B cell (primary cell): Measurements from ENCODE around the gene ADGRL2. TPM values are rescaled to one million over a fixed set of nuclear protein-coding genes. Genes with fewer than 3 reads are reported as not detected.

Experiments
- ATAC-seq: fragments of 200-7000 bp; cut with Tn5 transposase; one replicate; pipeline ENCODE4 v1.10.0; 2021; ENCODE audit warnings: low read depth, mild to moderate bottlenecking, moderate number of reproducible peaks, moderate library complexity
- CTCF ChIA-PET: fragments of 350-600 bp; sonication (Branson Sonifier 250); formaldehyde crosslinking; loops from one replicate; lab custom pipeline; 2021; ENCODE audit warnings: antibody characterized with exemption, inconsistent platforms; lab: Charles Lee
- POLR2A ChIA-PET: fragments of 350-600 bp; sonication (Branson Sonifier 250); formaldehyde crosslinking; loops from one replicate; lab custom pipeline; 2021; ENCODE audit warnings: antibody characterized with exemption; lab: Charles Lee
- DNase-seq: peaks from one replicate; pipeline ENCODE4 v3.0.0; 2013
- H2AFZ ChIP-seq: 2 replicates; pipeline ENCODE4 v1.6.1; 2012; ENCODE audit warnings: mild to moderate bottlenecking, low read depth, low read length; ENCODE audit not compliant: insufficient read depth, poor library complexity, severe bottlenecking
- H3K27ac ChIP-seq, 2 donors: 1 replicate in 1 of 2; 2 replicates in 1 of 2; pipeline ENCODE4 v1.5.1; 2012 to 2013; ENCODE audit warnings: low read length in 2 of 2, mild to moderate bottlenecking in 2 of 2, moderate library complexity in 1 of 2
- H3K27me3 ChIP-seq, 4 experiments: fragments of 200-600 bp in 1 of 4; sonication (generic) in 1 of 4; replicated peaks in 1 of 4; 1 replicate in 2 of 4; 2 replicates in 2 of 4; pipeline versions ENCODE4 v1.6.1 to v1.7.0; 2013 to 2016; ENCODE audit warnings: low read length in 3 of 4, mild to moderate bottlenecking in 2 of 4, mixed read lengths in 1 of 4, moderate library complexity in 1 of 4; ENCODE audit not compliant: insufficient read depth in 4 of 4, control insufficient read depth in 3 of 4; ENCODE audit errors: control extremely low read depth in 1 of 4
- H3K36me3 ChIP-seq, 2 experiments: replicated peaks in 1 of 2; 1 replicate in 1 of 2; 2 replicates in 1 of 2; pipeline versions ENCODE4 v1.6.1 to v1.7.1; 2013; ENCODE audit warnings: low read length in 1 of 2; ENCODE audit not compliant: insufficient read depth in 2 of 2, control insufficient read depth in 1 of 2; ENCODE audit errors: control extremely low read depth in 1 of 2, extremely low read depth in 1 of 2
- H3K4me1 ChIP-seq, 2 donors: fragments of 200-600 bp in 1 of 2; sonication (generic) in 1 of 2; 1 replicate in 1 of 2; 2 replicates in 1 of 2; pipeline versions ENCODE4 v1.5.1 to v1.6.1; 2013 to 2017; ENCODE audit warnings: low read length in 2 of 2; ENCODE audit not compliant: control insufficient read depth in 2 of 2, insufficient read depth in 2 of 2
- H3K4me2 ChIP-seq: replicated peaks from 2 replicates; pipeline ENCODE3; 2012; ENCODE audit warnings: mild to moderate bottlenecking, low read depth, low read length; ENCODE audit not compliant: poor library complexity, severe bottlenecking
- H3K4me3 ChIP-seq, 5 experiments: fragments of 200-600 bp in 1 of 5; sonication (generic) in 1 of 5; 1 replicate in 3 of 5; 2 replicates in 2 of 5; pipeline versions ENCODE4 v1.5.1 to v1.7.0; 2011 to 2016; ENCODE audit warnings: low read length in 4 of 5, mild to moderate bottlenecking in 4 of 5, low read depth in 2 of 5, control low read depth in 1 of 5, moderate library complexity in 1 of 5; ENCODE audit not compliant: insufficient read depth in 1 of 5; ENCODE audit errors: control extremely low read depth in 1 of 5, extremely low read depth in 1 of 5
- H3K79me2 ChIP-seq: fragments of 200-600 bp; sonication (generic); one replicate; pipeline ENCODE4 v1.6.0; 2016; ENCODE audit warnings: low read length; ENCODE audit not compliant: control insufficient read depth, insufficient read depth
- H3K9ac ChIP-seq: fragments of 200-600 bp; sonication (generic); 2 replicates; pipeline ENCODE4 v1.6.1; 2017; ENCODE audit warnings: mild to moderate bottlenecking, low read length, moderate library complexity
- H3K9me3 ChIP-seq, 3 donors: one replicate each; pipeline versions ENCODE4 v1.6.1 to v1.7.1; 2013; ENCODE audit warnings: low read length in 2 of 3; ENCODE audit not compliant: control insufficient read depth in 2 of 3, insufficient read depth in 1 of 3; ENCODE audit errors: control extremely low read depth in 1 of 3
- H4K20me1 ChIP-seq: 2 replicates; pipeline ENCODE4 v1.6.0; 2012; ENCODE audit warnings: mild to moderate bottlenecking, low read length; ENCODE audit not compliant: insufficient read depth, control insufficient read depth, poor library complexity, severe bottlenecking
- H3K27ac Mint-ChIP-seq: one replicate; pipeline ENCODE4 v1.8.0; 2021; ENCODE audit warnings: mixed read lengths
- H3K27me3 Mint-ChIP-seq: one replicate; pipeline ENCODE4 v1.8.0; 2021; ENCODE audit warnings: mixed read lengths
- H3K4me1 Mint-ChIP-seq: one replicate; pipeline ENCODE4 v1.8.0; 2021; ENCODE audit warnings: mixed read lengths
- H3K4me3 Mint-ChIP-seq: one replicate; pipeline ENCODE4 v1.8.0; 2021; ENCODE audit warnings: mixed read lengths
- H3K9me3 Mint-ChIP-seq: one replicate; pipeline ENCODE4 v1.8.0; 2022; ENCODE audit warnings: mixed read lengths; ENCODE audit not compliant: insufficient read depth
- CTCF ChIP-seq: fragments of 200-600 bp; IDR thresholded peaks from one replicate; pipeline ENCODE4 v1.8.0; 2022; ENCODE audit warnings: antibody characterized with exemption, mild to moderate bottlenecking
- EZH2 ChIP-seq: IDR thresholded peaks from 2 replicates; pipeline ENCODE4 v1.6.1; 2012; ENCODE audit warnings: borderline replicate concordance, low read depth, mild to moderate bottlenecking, moderate library complexity, low read length; ENCODE audit not compliant: insufficient read depth, poor library complexity, severe bottlenecking
- WGBS: methylation state at CpG from one replicate; pipeline ENCODE4 v1.1.5; 2013; ENCODE audit warnings: missing lambda C conversion rate; ENCODE audit not compliant: insufficient coverage; 5-methylcytosine and 5-hydroxymethylcytosine counted together
- intact Hi-C: fragments of 100-400 bp; cut with micrococcal nuclease; formaldehyde crosslinking; loops from one replicate; pipeline ENCODE4 v1.10.0; 2022
- polyA plus RNA-seq: library from polyadenylated mRNA; depleted of rRNA; stranded (reverse); fragments of >200 nt; gene quantifications from 2 replicates; pipeline ENCODE4 v1.2.3, GENCODE V29; 2012
- total RNA-seq, 2 donors: library from RNA; stranded (reverse); fragments of 120-200 nt in 1 of 2; gene quantifications; 1 replicate in 1 of 2; 2 replicates in 1 of 2; pipeline versions ENCODE4 v1.2.3 to v1.2.4, GENCODE V29; 2013 to 2022

The ADGRL2 gene
- total and polyA plus RNA-seq, 2 donors (not counting 1 experiment from before 2014, with no cell fraction given): not detected

GRCh38 chr1:81780705-81781454, 19.9 kb upstream of the ADGRL2 start:
- no peak overlapping the region for H3K27ac Mint-ChIP-seq
- no peak overlapping the region for H3K4me3 Mint-ChIP-seq
- H3K36me3 ChIP-seq: no peaks in the 10 kb centered on the region
- no peaks in the 10 kb centered on the region for H3K4me1 ChIP-seq
- intact Hi-C loops: no loop called here
- H3K9ac ChIP-seq: no peak overlapping the region
- no peak overlapping the region for H3K27ac ChIP-seq
- ChIA-PET POLR2A (no interaction called here), CTCF (no interaction called here)
- TF ChIP-seq EZH2 (no peak), CTCF (no peak)
- H4K20me1 ChIP-seq: no peaks in the 10 kb centered on the region
- ATAC-seq (no peak), DNase-seq (no peak)
- no peak overlapping the region for H3K4me2 ChIP-seq
- H3K9me3 Mint-ChIP-seq: no peaks in the 10 kb centered on the region
- no peaks in the 10 kb centered on the region for H3K79me2 ChIP-seq
- H3K27me3 ChIP-seq: no peaks in the 10 kb centered on the region
- no CpG with 5 or more reads among the region's 1 CpG for WGBS
- no peak overlapping the region for H3K4me3 ChIP-seq
- peaks cover 0 to 7% (median 0%) of the 10 kb centered on the region in 3 donors for H3K9me3 ChIP-seq
- H3K27me3 Mint-ChIP-seq: no peaks in the 10 kb centered on the region
- no peaks in the 10 kb centered on the region for H3K4me1 Mint-ChIP-seq
- H2AFZ ChIP-seq: no peak overlapping the region

- DNase-seq (no peak), ATAC-seq (no peak)
- no peaks in the 10 kb centered on the region for H3K4me1 Mint-ChIP-seq
- H3K36me3 ChIP-seq: no peaks in the 10 kb centered on the region
- WGBS: 100% methylated on average over 1 of the region's 2 CpGs
- ChIA-PET POLR2A (no interaction called here), CTCF (no interaction called here)
- intact Hi-C loops: no loop called here
- H3K27ac ChIP-seq: no peak overlapping the region
- no peaks in the 10 kb centered on the region for H3K9me3 Mint-ChIP-seq
- H2AFZ ChIP-seq: no peak overlapping the region
- no peak overlapping the region for H3K4me3 Mint-ChIP-seq
- no peaks in the 10 kb centered on the region for H3K79me2 ChIP-seq
- H3K9me3 ChIP-seq: peaks cover 0 to 7% (median 0%) of the 10 kb centered on the region in 3 donors
- H4K20me1 ChIP-seq: no peaks in the 10 kb centered on the region
- H3K4me1 ChIP-seq: no peaks in the 10 kb centered on the region
- TF ChIP-seq EZH2 (no peak), CTCF (no peak)
- no peak overlapping the region for H3K27ac Mint-ChIP-seq
- no peak overlapping the region for H3K4me2 ChIP-seq
- no peaks in the 10 kb centered on the region for H3K27me3 ChIP-seq
- no peaks in the 10 kb centered on the region for H3K27me3 Mint-ChIP-seq
- no peak overlapping the region for H3K4me3 ChIP-seq
- no peak overlapping the region for H3K9ac ChIP-seq
These were observed 19.0 kb upstream of the ADGRL2 start for GRCh38 chr1:81781749-81782148.
